Mesendoderm (in vitro differentiated cells): Measurements from ENCODE around the gene INAVA.

Experiments
- DNase-seq: peaks from one replicate; pipeline ENCODE4 v3.0.0; 2013
- H2AK5ac ChIP-seq: 2 replicates; pipeline ENCODE4 v1.6.1; 2013; ENCODE audit warnings: low read length, inconsistent platforms
- H2BK120ac ChIP-seq: 2 replicates; pipeline ENCODE4 v1.6.1; 2013; ENCODE audit warnings: low read depth, mild to moderate bottlenecking, low read length, moderate library complexity, mixed read lengths
- H2BK15ac ChIP-seq: replicated peaks from 2 replicates; pipeline ENCODE4 v1.6.1; 2013; ENCODE audit warnings: low read depth, mild to moderate bottlenecking, moderate library complexity
- H2BK5ac ChIP-seq: 2 replicates; pipeline ENCODE4 v1.6.1; 2013; ENCODE audit warnings: low read length, inconsistent platforms
- H3K18ac ChIP-seq: 2 replicates; pipeline ENCODE4 v1.6.1; 2013; ENCODE audit warnings: mild to moderate bottlenecking, low read length, mixed read lengths
- H3K23ac ChIP-seq: one replicate; pipeline ENCODE4 v1.6.1; 2013; ENCODE audit warnings: low read length
- H3K27ac ChIP-seq: 2 replicates; pipeline ENCODE4 v1.5.1; 2013; ENCODE audit warnings: low read depth, mild to moderate bottlenecking, inconsistent platforms, low read length, moderate library complexity
- H3K27me3 ChIP-seq: 2 replicates; pipeline ENCODE4 v1.6.1; 2013; ENCODE audit warnings: low read length, control low read depth, mild to moderate bottlenecking, inconsistent platforms; ENCODE audit not compliant: insufficient read depth, poor library complexity
- H3K36me3 ChIP-seq: 2 replicates; pipeline ENCODE4 v1.6.1; 2013; ENCODE audit warnings: low read length, inconsistent platforms; ENCODE audit not compliant: control insufficient read depth, insufficient read depth
- H3K4ac ChIP-seq: one replicate; pipeline ENCODE4 v1.6.1; 2013; ENCODE audit warnings: low read depth, mild to moderate bottlenecking, low read length, moderate library complexity
- H3K4me1 ChIP-seq: 2 replicates; pipeline ENCODE4 v1.6.1; 2013; ENCODE audit warnings: low read depth, low read length, inconsistent platforms; ENCODE audit not compliant: control insufficient read depth
- H3K4me2 ChIP-seq: 2 replicates; pipeline ENCODE4 v1.6.1; 2013; ENCODE audit warnings: low read length
- H3K4me3 ChIP-seq: 2 replicates; pipeline ENCODE4 v1.5.1; 2013; ENCODE audit warnings: mild to moderate bottlenecking, low read length
- H3K56ac ChIP-seq: one replicate; pipeline ENCODE4 v1.6.1; 2013; ENCODE audit warnings: low read length
- H3K79me1 ChIP-seq: 2 replicates; pipeline ENCODE4 v1.6.1; 2013; ENCODE audit warnings: low read length, inconsistent platforms
- H3K79me2 ChIP-seq: 2 replicates; pipeline ENCODE4 v1.6.1; 2013; ENCODE audit warnings: mild to moderate bottlenecking, low read length; ENCODE audit not compliant: control insufficient read depth, insufficient read depth
- H3K9ac ChIP-seq: 2 replicates; pipeline ENCODE4 v1.6.1; 2013; ENCODE audit warnings: low read length, inconsistent platforms
- H4K5ac ChIP-seq: one replicate; pipeline ENCODE4 v1.6.1; 2013; ENCODE audit warnings: low read length
- H4K8ac ChIP-seq: one replicate; pipeline ENCODE4 v1.6.1; 2013; ENCODE audit warnings: low read depth, mild to moderate bottlenecking, control low read depth, low read length, moderate library complexity
- WGBS: extraction: QIAGEN DNeasy Blood & Tissue Kit; methylation state at CpG from one replicate; pipeline ENCODE4 v1.1.7; 2013; ENCODE audit warnings: low lambda C conversion rate, missing lambda C conversion rate; ENCODE audit not compliant: insufficient coverage; ENCODE audit errors: extremely low coverage; 5-methylcytosine and 5-hydroxymethylcytosine counted together

Gene INAVA

DNA sequence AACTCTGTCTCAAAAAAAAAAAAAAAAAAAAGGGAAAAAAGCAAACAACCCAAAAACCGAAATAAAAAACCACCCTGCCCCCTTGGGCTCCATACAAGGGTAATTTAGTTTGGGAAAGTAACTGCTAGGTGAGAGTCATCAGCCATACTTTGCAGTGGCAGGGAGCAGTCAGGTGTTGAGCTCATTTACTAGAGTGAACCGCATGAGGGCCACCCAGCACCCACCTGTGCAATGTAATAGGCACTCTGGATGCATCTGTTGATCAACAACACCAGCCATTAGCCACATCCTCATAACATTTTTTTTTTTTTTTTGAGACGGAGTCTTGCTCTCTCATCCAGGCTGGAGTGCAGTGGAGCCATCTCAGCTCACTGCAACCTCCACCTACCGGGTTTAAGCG, 9.1 kb downstream of the INAVA start:
- Histone ChIP-seq H3K23ac (no peak overlapping the region), H2BK15ac (no peak overlapping the region), H3K79me1 (no peaks in the 10 kb centered on the region), H3K27me3 (no peaks in the 10 kb centered on the region), H2BK5ac (no peak overlapping the region), H3K79me2 (no peaks in the 10 kb centered on the region), H4K8ac (no peak overlapping the region), H3K9ac (no peak overlapping the region), H3K18ac (no peak overlapping the region), H4K5ac (no peak overlapping the region), H2BK120ac (no peak overlapping the region), H3K56ac (no peak overlapping the region), H3K27ac (no peak overlapping the region), H3K4ac (no peak overlapping the region), H2AK5ac (no peak overlapping the region), H3K4me1 (no peaks in the 10 kb centered on the region), H3K4me3 (no peak overlapping the region), H3K4me2 (no peak overlapping the region), H3K36me3 (peaks cover 20% of the 10 kb centered on the region)
- WGBS: no CpG with 5 or more reads among the region's 5 CpGs
- no peak for DNase-seq

DNA sequence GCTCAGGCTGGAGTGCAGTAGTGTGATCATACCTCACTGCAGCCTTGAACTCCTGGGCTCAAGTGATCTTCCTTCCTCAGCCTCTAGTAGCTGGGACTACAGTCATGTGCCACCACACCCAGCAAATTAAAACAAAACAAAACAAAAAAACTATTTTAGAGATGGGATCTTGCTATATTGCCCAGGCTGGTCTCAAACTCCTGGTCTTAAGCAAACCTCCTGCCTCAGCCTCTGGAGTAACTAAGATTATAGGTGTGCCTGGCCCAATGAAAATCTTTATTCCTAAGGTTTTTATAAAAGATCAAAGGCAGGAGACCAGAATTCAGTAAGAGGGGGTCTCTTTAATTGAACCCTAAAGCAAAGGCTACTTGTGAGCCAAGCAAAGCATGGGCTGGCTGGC, 10.1 kb downstream of the INAVA start:
- Histone ChIP-seq H3K23ac (no peak overlapping the region), H3K4me2 (no peak overlapping the region), H3K56ac (no peak overlapping the region), H4K8ac (no peak overlapping the region), H3K79me2 (no peaks in the 10 kb centered on the region), H3K27ac (no peak overlapping the region), H3K4ac (no peak overlapping the region), H3K36me3 (peaks cover 16% of the 10 kb centered on the region), H4K5ac (no peak overlapping the region), H3K79me1 (no peaks in the 10 kb centered on the region), H3K27me3 (no peaks in the 10 kb centered on the region), H2BK120ac (no peak overlapping the region), H3K18ac (no peak overlapping the region), H2BK15ac (no peak overlapping the region), H2AK5ac (no peak overlapping the region), H3K4me3 (no peak overlapping the region), H3K9ac (no peak overlapping the region), H3K4me1 (no peaks in the 10 kb centered on the region), H2BK5ac (no peak overlapping the region)
- no peak for DNase-seq

DNA sequence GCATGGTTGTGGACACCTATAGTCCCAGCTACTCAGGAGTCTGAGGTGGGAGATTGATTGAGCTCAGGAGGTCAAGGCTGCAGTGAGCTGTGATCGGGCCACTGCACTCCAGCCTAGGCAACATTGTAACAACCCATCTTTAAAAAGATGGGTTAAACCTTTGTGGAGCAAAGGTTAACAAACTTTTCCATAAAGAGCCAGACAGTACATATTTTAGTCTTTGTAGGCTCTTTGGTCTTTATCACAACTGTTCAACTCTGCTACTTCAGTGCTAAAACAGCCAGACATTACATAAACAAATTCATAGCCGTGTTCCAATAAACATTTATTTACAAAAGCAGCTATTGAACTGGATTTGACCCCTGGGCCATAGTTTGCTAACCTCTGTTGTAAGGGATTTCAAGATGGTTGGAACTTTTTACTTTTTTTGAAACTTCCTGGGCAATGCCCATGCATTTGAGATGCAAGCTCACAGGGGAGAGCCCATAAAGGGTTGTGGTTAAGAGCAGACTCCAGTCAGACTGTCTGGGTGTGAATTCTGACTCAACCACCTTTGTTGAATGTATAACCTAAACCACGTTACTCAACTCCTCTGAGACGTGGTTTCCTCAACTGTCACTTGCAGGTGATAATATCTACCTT, 10.8 kb downstream of the INAVA start:
- no CpG with 5 or more reads among the region's 4 CpGs for WGBS

DNA sequence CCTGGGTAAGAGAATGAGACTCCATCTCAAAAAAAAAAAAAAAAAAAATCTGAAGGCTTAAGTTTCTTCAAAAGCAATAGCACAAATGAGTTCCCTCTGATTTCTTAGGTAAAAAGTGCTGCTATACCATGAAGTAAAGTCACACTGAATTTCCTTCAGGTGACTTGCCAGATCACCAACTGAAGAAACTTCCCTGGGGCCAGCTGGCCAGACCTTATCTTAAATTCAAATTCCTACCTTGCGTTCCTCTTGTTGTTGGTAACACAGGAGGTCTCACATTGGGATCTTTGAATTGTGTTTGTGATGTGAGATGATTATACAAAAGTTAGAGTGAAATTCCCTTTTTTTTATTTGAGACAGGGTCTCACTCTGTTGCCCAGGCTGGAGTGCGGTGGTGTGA, 11.8 kb downstream of the INAVA start:
- H2BK5ac ChIP-seq: no peak overlapping the region
- no peaks in the 10 kb centered on the region for H3K79me1 ChIP-seq
- no peak overlapping the region for H3K23ac ChIP-seq
- DNase-seq: no peak
- no peak overlapping the region for H3K4me3 ChIP-seq
- H3K4ac ChIP-seq: no peak overlapping the region
- H3K36me3 ChIP-seq: peaks cover 10% of the 10 kb centered on the region
- no peak overlapping the region for H3K56ac ChIP-seq
- no peak overlapping the region for H2BK15ac ChIP-seq
- no peak overlapping the region for H3K18ac ChIP-seq
- H3K9ac ChIP-seq: no peak overlapping the region
- no peaks in the 10 kb centered on the region for H3K4me1 ChIP-seq
- H4K8ac ChIP-seq: no peak overlapping the region
- no peak overlapping the region for H3K4me2 ChIP-seq
- no peak overlapping the region for H2BK120ac ChIP-seq
- H3K27me3 ChIP-seq: no peaks in the 10 kb centered on the region
- H2AK5ac ChIP-seq: no peak overlapping the region
- WGBS: no CpG with 5 or more reads among the region's 2 CpGs
- H4K5ac ChIP-seq: no peak overlapping the region
- no peaks in the 10 kb centered on the region for H3K79me2 ChIP-seq
- H3K27ac ChIP-seq: no peak overlapping the region

More for the DNA sequence above, 10.8 kb downstream of the INAVA start:
- no peak for DNase-seq
- Histone ChIP-seq H3K79me1 (no peaks in the 10 kb centered on the region), H3K9ac (no peak overlapping the region), H2BK5ac (no peak overlapping the region), H3K56ac (no peak overlapping the region), H4K5ac (no peak overlapping the region), H3K4me3 (no peak overlapping the region), H2BK15ac (no peak overlapping the region), H2AK5ac (no peak overlapping the region), H3K27me3 (no peaks in the 10 kb centered on the region), H4K8ac (no peak overlapping the region), H3K4ac (no peak overlapping the region), H2BK120ac (no peak overlapping the region), H3K4me2 (no peak overlapping the region), H3K4me1 (no peaks in the 10 kb centered on the region), H3K18ac (no peak overlapping the region), H3K79me2 (no peaks in the 10 kb centered on the region), H3K23ac (no peak overlapping the region), H3K27ac (no peak overlapping the region), H3K36me3 (peaks cover 14% of the 10 kb centered on the region)

DNA sequence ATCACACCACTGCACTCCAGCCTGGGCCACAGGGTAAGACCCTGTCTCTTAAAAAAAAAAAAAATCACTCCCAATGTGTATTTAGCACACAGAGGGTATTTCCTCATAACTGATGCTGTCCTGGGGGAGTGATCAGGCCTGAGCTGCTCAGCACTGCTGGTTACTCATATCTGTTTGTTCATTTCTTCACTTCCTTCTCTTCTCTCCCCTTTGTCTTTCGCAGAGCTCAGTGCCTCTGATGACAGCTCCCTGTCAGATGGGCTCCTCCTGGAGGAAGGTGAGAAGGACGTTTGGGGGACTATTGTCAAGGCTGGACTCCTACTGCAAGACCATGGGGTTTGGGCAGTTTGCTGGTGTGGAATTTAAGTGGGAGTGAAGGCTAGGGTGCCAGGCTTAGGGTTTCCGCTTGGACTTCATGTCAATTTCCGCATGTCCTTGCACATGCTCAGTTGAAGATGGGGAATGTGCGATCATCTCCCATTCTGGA, 13.0 kb downstream of the INAVA start:
- no peaks in the 10 kb centered on the region for H3K27me3 ChIP-seq
- no peak overlapping the region for H3K18ac ChIP-seq
- H3K9ac ChIP-seq: no peak overlapping the region
- no peak overlapping the region for H2BK15ac ChIP-seq
- no peak overlapping the region for H3K4me3 ChIP-seq
- H2AK5ac ChIP-seq: no peak overlapping the region
- H2BK120ac ChIP-seq: no peak overlapping the region
- no peak overlapping the region for H3K23ac ChIP-seq
- H3K79me1 ChIP-seq: no peaks in the 10 kb centered on the region
- WGBS: no CpG with 5 or more reads among the region's 5 CpGs
- peaks cover 8% of the 10 kb centered on the region for H3K36me3 ChIP-seq
- no peaks in the 10 kb centered on the region for H3K79me2 ChIP-seq
- H2BK5ac ChIP-seq: no peak overlapping the region
- H3K4me2 ChIP-seq: no peak overlapping the region
- DNase-seq: no peak
- H3K4me1 ChIP-seq: no peaks in the 10 kb centered on the region
- no peak overlapping the region for H4K5ac ChIP-seq
- no peak overlapping the region for H3K27ac ChIP-seq
- H3K56ac ChIP-seq: no peak overlapping the region
- H3K4ac ChIP-seq: no peak overlapping the region
- H4K8ac ChIP-seq: no peak overlapping the region

DNA sequence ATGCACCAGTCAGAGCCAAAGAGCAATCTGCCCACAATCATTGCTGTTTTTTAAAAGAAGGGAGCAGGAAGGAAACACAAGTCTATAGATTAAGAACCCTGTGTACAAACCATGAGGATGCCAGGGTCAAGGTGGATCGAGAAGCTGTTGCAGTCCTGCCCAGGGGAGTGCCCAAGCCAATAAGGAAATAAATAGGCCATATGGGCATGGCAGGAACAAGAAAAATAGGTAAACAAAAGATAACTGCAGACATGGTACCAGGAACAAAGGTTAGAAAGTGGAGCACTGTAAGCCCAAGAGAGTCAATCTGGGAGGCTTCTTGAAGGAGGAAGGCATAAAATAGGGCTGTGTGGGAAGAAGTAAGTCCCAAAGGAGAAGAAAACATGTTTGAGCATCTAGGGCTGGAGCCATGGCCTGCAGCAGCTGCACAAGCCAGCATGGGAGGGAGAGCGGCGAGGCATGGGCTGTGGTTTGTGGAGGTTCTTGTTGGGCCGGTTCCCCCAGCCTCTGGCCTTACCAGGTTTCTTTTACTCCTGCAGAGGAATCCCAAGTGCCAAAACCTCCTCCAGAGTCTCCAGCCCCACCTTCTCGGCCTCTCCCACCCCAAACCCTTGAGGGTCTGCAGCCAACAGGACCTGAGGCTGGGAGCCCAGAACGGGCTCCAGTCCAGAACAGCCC, 13.6 kb downstream of the INAVA start:
- H3K4me2 ChIP-seq: no peak overlapping the region
- no peaks in the 10 kb centered on the region for H3K79me1 ChIP-seq
- H2AK5ac ChIP-seq: no peak overlapping the region
- H3K56ac ChIP-seq: no peak overlapping the region
- no peak overlapping the region for H3K23ac ChIP-seq
- no peak for DNase-seq
- no peaks in the 10 kb centered on the region for H3K4me1 ChIP-seq
- H3K9ac ChIP-seq: no peak overlapping the region
- H3K18ac ChIP-seq: no peak overlapping the region
- H2BK120ac ChIP-seq: no peak overlapping the region
- no peaks in the 10 kb centered on the region for H3K27me3 ChIP-seq
- no peak overlapping the region for H3K27ac ChIP-seq
- H2BK5ac ChIP-seq: no peak overlapping the region
- no peaks in the 10 kb centered on the region for H3K79me2 ChIP-seq
- no peak overlapping the region for H3K4ac ChIP-seq
- WGBS: no CpG with 5 or more reads among the region's 6 CpGs
- no peak overlapping the region for H4K5ac ChIP-seq
- no peak overlapping the region for H4K8ac ChIP-seq
- no peak overlapping the region for H3K4me3 ChIP-seq
- H2BK15ac ChIP-seq: no peak overlapping the region
- H3K36me3 ChIP-seq: peaks cover 8% of the 10 kb centered on the region
